Mononuclear cell (primary cell): Measurements from ENCODE around the gene ACACA. TPM values are rescaled to one million over a fixed set of nuclear protein-coding genes. Genes with fewer than 3 reads are reported as not detected.
"Not testable (repeated sequence)": the region's sequence is repeated elsewhere in the genome, so short reads cannot be mapped to it uniquely, and the experiment has no call there.

ENCODE experiments used
- H3K27me3 ChIP-seq: 2 replicates; pipeline ENCODE4 v1.6.0; 2011; ENCODE audit warnings: low read length, control low read depth; ENCODE audit not compliant: insufficient read depth
- H3K4me1 ChIP-seq: 2 replicates; pipeline ENCODE4 v1.5.1; 2011; ENCODE audit warnings: mild to moderate bottlenecking, low read length, control low read depth; ENCODE audit not compliant: insufficient read depth
- H3K4me3 ChIP-seq: 2 replicates; pipeline ENCODE4 v1.5.1; 2011; ENCODE audit warnings: mild to moderate bottlenecking, low read length, moderate library complexity
- H3K9me3 ChIP-seq: 2 replicates; pipeline ENCODE4 v1.5.1; 2011; ENCODE audit warnings: low read depth, mild to moderate bottlenecking, control low read depth, low read length
- total RNA-seq: library from RNA; depleted of rRNA; stranded (reverse); fragments of >200 nt; gene quantifications from one replicate; pipeline ENCODE4 v1.2.3, GENCODE V29; 2012

The ACACA gene
- total RNA-seq, 1 donor: 21.9 TPM

DNA sequence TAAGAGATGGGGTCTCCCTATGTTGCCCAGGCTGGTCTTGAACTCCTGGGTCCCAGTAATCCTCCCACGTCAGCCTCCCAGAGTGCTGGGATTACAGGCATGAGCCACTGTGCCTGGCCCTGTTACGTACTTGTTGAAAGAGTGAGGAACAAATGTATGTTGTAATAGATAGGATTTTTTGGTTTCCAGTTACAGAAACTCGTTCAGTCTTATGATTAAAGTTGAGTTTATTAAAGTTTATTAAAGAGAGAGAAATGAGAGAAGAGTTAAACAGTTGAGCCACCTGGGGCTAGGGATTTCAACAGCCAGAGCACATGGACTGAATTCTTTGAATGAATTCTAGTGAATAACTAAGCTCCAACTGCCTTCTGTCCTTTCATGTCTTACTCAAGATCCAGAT is 3.7 kb upstream of the ACACA start:
- H3K4me3 ChIP-seq: no peak overlapping the region
- no peaks in the 10 kb centered on the region for H3K27me3 ChIP-seq
- peaks cover 20% of the 10 kb centered on the region for H3K4me1 ChIP-seq
- H3K9me3 ChIP-seq: no peaks in the 10 kb centered on the region

DNA sequence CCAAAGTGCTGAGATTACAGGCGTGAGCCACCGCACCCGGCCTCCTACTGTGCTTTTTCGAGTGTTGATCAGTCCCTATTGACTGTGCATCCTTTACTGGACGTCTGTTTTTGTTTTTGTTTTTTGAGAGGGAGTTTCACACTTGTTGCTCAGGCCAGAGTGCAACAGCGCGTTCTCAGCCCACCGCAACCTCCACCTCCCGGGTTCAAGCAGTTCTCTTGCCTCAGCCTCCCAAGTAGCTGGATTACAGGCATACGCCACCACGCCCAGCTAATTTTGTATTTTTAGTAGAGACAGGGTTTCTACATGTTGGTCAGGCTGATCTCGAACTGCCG is 1.5 kb upstream of the ACACA start:
- peaks cover 20% of the 10 kb centered on the region for H3K4me1 ChIP-seq
- H3K4me3 ChIP-seq: not testable (repeated sequence)

GRCh38 chr17:37405955-37406634 is 541 bp downstream of the ACACA start:
- H3K9me3 ChIP-seq: no peaks in the 10 kb centered on the region
- peak overlapping the region; percentile 63 for H3K4me3 ChIP-seq
- H3K27me3 ChIP-seq: no peaks in the 10 kb centered on the region
- peaks cover 20% of the 10 kb centered on the region for H3K4me1 ChIP-seq

More for the DNA sequence above, 1.5 kb upstream of the ACACA start:
- not testable (repeated sequence) for H3K27me3 ChIP-seq, H3K9me3 ChIP-seq

GRCh38 chr17:37405522-37405921 is 1.1 kb downstream of the ACACA start:
- H3K27me3 ChIP-seq, H3K9me3 ChIP-seq, H3K4me3 ChIP-seq: not testable (repeated sequence)
- peaks cover 20% of the 10 kb centered on the region for H3K4me1 ChIP-seq

DNA sequence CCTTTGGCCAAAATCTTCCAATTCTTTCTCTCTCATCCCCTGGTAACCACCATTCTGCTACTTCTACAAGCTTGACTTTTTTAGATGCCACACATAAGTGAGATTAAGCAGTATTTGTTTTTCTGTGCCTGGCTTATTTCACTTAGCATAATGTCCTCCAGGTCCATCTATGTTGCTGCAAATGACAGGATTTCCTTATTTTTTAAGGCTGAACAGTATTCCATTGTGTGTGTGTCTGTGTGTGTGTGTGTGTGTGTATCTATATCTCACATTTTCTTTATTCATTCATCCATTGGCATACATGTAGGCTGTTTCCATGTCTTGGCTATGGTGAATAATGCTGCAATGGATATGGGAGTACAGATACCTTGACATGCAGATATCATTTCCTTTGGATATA is 6.1 kb downstream of the ACACA start:
- Histone ChIP-seq H3K9me3 (no peaks in the 10 kb centered on the region), H3K27me3 (no peaks in the 10 kb centered on the region), H3K4me1 (peaks cover 2% of the 10 kb centered on the region), H3K4me3 (no peak overlapping the region)

- Histone ChIP-seq H3K27me3 (no peaks in the 10 kb centered on the region), H3K4me1 (no peaks in the 10 kb centered on the region), H3K9me3 (no peaks in the 10 kb centered on the region), H3K4me3 (no peak overlapping the region)
Measured at GRCh38 chr17:37399265-37399803, 7.3 kb downstream of the ACACA start.

DNA sequence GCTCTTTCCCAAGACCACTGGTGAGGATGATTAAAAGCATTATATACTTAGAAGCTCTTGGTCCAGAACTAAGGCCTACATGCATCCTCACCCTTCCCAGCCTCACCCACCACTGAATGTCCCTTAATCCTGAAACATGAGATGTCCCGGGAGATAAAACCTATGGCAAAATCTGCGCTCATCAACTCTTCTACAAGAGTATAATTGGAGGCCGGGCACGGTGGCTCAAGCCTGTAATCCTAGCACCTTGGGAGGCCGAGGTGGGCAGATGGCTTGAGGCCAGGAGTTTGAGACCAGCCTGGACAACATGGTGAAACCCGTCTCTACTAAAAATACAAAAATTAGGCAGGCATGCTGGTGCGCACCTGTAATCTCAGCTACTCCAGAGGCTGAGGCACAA is 13.3 kb downstream of the ACACA start:
- H3K4me1 ChIP-seq: no peaks in the 10 kb centered on the region
- H3K4me3 ChIP-seq: no peak overlapping the region
- no peaks in the 10 kb centered on the region for H3K27me3 ChIP-seq
- H3K9me3 ChIP-seq: no peaks in the 10 kb centered on the region

- Histone ChIP-seq H3K4me3 (no peak overlapping the region), H3K9me3 (no peaks in the 10 kb centered on the region), H3K27me3 (no peaks in the 10 kb centered on the region), H3K4me1 (no peaks in the 10 kb centered on the region)
Measured at GRCh38 chr17:37392024-37392590, 14.5 kb downstream of the ACACA start.

DNA sequence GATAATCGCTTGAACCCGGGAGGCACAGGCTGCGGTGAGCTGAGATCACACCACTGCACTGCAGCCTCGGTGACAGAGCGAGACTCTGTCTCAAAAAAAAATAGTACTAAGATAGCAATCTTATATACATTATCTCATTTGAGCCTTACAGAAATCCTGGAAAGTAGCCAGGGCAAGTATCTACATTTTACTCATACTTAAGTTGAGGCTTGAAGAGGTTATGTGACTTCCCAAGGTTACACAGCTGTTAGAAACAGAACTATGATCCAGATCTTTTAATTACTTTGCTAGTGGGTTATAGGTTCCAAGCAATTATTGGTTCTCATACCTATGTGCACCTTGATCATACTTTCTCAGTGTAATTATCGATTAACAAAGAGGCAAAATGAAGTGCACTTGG is 15.5 kb downstream of the ACACA start:
- H3K27me3 ChIP-seq: no peaks in the 10 kb centered on the region
- H3K4me3 ChIP-seq: no peak overlapping the region
- no peaks in the 10 kb centered on the region for H3K4me1 ChIP-seq
- no peaks in the 10 kb centered on the region for H3K9me3 ChIP-seq

- no peaks in the 10 kb centered on the region for H3K27me3 ChIP-seq
- H3K4me3 ChIP-seq: no peak overlapping the region
- no peaks in the 10 kb centered on the region for H3K4me1 ChIP-seq
- H3K9me3 ChIP-seq: no peaks in the 10 kb centered on the region
Measured at GRCh38 chr17:37389160-37389559, 17.5 kb downstream of the ACACA start.

- H3K4me1 ChIP-seq: no peaks in the 10 kb centered on the region
- H3K27me3 ChIP-seq: no peaks in the 10 kb centered on the region
- H3K9me3 ChIP-seq: no peaks in the 10 kb centered on the region
- H3K4me3 ChIP-seq: no peak overlapping the region
Measured at GRCh38 chr17:37388266-37388665, 18.4 kb downstream of the ACACA start.

DNA sequence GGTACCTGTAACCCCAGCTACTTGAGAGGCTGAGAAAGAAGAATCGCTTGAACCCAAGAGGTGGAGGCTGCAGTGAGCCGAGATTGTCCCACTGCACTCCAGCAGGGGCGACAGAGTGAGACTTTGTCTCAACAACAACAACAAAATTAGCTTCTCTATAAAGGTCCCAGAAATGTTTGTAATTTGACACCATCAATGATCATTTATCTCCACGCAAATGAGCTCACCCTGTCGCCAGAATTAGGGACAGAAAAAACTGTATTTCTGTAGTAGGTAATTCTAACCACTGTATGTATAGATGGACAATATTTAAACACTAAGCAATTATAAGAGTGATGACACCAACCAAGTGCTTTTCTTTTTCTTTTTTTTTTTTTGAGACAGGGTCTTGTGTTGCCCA is 20.2 kb downstream of the ACACA start:
- Histone ChIP-seq H3K27me3 (no peaks in the 10 kb centered on the region), H3K9me3 (no peaks in the 10 kb centered on the region), H3K4me3 (no peak overlapping the region), H3K4me1 (no peaks in the 10 kb centered on the region)

GRCh38 chr17:37385474-37385990 is 21.1 kb downstream of the ACACA start:
- H3K27me3 ChIP-seq: no peaks in the 10 kb centered on the region
- no peaks in the 10 kb centered on the region for H3K9me3 ChIP-seq
- H3K4me3 ChIP-seq: no peak overlapping the region
- no peaks in the 10 kb centered on the region for H3K4me1 ChIP-seq

- Histone ChIP-seq H3K4me1 (no peaks in the 10 kb centered on the region), H3K9me3 (no peaks in the 10 kb centered on the region), H3K27me3 (no peaks in the 10 kb centered on the region), H3K4me3 (no peak overlapping the region)
Measured at GRCh38 chr17:37384560-37385149, 22.0 kb downstream of the ACACA start.

- Histone ChIP-seq H3K9me3 (no peaks in the 10 kb centered on the region), H3K27me3 (no peaks in the 10 kb centered on the region), H3K4me1 (no peaks in the 10 kb centered on the region), H3K4me3 (no peak overlapping the region)
Measured at GRCh38 chr17:37382056-37382455, 24.6 kb downstream of the ACACA start.
